Measurements from ENCODE around the gene VAMP8.

Gene VAMP8

DNA sequence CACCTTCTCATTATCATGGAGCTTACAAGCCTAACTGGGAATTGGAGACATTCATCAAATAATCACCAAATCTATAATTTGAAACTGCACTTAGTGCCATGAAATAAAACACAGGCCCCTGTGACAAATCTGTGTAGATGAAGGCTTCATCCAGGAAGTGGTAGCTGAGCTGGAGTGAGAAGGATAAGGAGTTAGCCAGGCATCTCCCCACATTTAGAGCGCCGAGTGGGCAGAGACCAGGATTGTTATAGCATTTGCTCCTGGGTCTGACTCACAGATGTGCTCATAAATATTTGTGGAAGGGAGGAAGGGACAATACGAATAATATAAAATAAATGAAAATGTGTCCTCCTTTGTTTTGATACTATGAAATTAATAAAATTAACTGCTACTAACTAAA is 40.9 kb upstream of the VAMP8 start:
- TF ChIP-seq, protein P1, sequence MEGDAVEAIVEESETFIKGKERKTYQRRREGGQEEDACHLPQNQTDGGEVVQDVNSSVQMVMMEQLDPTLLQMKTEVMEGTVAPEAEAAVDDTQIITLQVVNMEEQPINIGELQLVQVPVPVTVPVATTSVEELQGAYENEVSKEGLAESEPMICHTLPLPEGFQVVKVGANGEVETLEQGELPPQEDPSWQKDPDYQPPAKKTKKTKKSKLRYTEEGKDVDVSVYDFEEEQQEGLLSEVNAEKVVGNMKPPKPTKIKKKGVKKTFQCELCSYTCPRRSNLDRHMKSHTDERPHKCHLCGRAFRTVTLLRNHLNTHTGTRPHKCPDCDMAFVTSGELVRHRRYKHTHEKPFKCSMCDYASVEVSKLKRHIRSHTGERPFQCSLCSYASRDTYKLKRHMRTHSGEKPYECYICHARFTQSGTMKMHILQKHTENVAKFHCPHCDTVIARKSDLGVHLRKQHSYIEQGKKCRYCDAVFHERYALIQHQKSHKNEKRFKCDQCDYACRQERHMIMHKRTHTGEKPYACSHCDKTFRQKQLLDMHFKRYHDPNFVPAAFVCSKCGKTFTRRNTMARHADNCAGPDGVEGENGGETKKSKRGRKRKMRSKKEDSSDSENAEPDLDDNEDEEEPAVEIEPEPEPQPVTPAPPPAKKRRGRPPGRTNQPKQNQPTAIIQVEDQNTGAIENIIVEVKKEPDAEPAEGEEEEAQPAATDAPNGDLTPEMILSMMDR (IDR thresholded peaks at IDR 0.05; ENCODE audit: insufficient read depth, low read depth, low read length, missing control alignments), result no peak
- DNase-seq (ENCODE audit: low read depth), result peak; percentile 49
- H3K4me3 ChIP-seq (ENCODE audit: low read length), result no peak overlapping the region

DNA sequence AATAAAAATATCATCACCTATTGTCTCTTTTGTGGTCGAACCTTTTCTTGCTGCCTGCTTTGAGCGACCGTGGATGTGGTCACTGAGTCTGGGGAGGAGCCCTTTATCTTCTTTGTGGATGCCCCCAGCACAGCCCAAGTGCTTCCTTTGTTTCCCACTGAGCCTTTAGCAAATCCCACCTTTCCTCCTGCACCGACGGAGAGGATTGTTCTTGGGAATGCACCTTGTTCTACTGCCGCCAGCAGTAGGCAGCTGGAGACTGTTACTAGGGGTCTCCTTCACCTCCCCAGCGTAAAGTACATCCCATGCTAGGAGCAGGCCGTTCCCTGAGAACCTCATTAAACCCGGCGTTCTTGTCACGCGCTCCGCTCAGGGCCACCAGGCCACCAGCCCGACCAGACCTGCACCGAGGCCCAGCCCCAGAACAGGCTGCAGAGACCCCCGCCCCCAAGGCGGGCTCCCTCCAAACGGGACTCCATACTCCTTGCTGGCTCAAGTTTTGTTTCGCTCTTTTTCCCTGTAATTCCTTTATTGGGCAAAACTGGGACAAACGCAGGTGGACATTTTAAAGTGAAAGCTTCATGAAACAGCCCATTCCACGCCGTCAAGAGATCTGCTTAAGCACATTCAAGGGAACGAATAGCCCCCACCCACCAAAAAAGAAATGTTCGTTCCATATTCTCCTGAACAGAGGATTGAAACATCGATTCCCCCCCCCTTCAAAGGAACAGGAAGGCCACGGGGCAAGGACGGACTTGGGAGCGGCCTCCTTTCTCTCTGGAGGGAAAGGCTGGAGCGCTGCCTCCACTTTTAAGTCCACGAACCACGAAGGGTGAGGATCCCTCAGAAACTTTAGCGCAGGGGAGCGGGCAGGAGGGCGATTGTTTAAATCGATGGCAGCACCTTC is 39.5 kb upstream of the VAMP8 start:
- peak; percentile 46 for DNase-seq (ENCODE audit: low read depth)
- TF ChIP-seq, protein P1 (IDR thresholded peaks at IDR 0.05; ENCODE audit: insufficient read depth, low read depth, low read length, missing control alignments), result no peak
- peak overlapping the region; percentile 69 for H3K4me3 ChIP-seq (ENCODE audit: low read length)

DNA sequence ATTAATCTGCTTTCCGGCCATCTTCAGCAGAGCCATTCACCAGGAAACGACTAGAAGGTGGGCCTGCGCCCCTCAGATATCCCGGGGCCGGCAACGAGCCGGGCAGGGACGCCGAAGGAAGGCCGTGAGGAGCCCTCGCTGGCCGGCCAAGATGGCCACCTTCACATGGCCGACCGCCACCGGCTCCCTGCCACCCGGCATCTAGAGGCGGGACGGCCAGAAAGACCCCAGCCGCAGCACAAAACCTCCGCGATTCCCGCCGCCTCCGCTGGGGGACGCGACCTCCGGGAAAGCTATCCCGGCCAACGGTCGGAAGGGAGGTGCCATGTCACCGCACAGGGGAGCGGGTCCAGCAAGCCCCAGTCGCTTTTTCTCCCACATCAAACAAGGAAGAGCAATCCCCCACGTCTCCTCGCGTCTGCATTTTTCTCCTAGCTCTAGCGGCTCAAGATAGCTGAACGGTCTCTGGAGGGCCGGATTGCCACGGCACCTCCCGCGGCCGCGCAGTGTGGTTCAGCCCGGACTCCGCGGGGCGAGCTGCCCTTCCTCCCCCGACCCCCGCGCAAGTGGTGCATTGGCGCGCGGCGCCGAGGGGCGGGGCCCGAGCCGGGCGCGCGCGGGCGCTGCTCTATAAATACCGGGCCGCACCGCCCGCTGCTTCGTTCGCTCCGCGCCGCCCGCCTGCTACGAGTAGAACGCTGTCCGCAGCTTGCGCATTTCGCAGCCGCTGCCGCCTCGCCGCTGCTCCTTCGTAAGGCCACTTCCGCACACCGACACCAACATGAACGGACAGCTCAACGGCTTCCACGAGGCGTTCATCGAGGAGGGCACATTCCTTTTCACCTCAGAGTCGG is 38.7 kb upstream of the VAMP8 start, which contains the start of gene MAT2A:
MAT2A (plus strand) TSS at position 662 of the 854 bp plus-strand sequence; CDS start at position 782, 120 bp downstream.
- TF ChIP-seq, protein P1 (IDR thresholded peaks at IDR 0.05; ENCODE audit: insufficient read depth, low read depth, low read length, missing control alignments), result peak; percentile 32
- peak within 1 kb of the TSS; percentile 69 for H3K4me3 ChIP-seq (ENCODE audit: low read length)
- peak; percentile 75 for DNase-seq (ENCODE audit: low read depth)

DNA sequence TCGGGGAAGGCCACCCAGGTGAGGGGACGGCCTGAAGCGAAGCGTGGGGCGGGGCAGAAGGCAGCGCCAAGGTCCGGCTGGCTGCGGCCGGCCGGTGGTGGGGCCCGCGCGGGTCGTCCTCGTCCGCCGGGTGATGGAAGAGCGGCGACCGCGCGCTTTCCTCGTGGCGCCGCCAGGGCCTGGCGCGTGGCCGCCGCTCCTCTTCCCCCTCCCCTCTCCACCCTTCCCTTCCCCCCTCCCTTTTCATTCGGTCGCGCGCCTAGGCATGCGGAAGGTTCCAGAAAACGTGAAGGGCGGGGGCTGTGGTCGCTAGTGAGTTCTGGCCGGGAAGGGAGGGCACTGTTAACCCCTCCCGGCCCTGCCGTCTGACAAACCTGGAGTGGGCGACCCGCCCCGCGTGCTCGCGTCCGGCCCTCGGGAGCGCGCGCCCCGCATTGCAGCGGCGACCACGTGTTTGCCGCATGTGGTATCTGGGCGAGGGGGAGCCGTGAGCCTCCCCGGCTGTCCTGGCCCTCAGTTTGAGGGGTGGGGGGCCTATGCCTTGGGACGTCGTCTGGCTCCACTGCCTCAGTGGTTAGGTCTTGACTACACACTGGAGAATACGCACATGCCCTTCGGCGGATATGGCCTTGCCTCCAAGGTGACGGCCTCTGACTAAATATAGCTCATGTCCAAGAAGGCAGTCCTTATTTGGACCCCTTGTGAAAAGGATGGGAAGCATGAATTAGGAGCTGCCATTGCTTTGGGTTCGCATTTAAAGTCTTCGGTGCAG is 37.8 kb upstream of the VAMP8 start:
- peak; percentile 56 for DNase-seq (ENCODE audit: low read depth)
- TF ChIP-seq, protein P1 (IDR thresholded peaks at IDR 0.05; ENCODE audit: insufficient read depth, low read depth, low read length, missing control alignments), result no peak
- peak overlapping the region; percentile 69 for H3K4me3 ChIP-seq (ENCODE audit: low read length)

DNA sequence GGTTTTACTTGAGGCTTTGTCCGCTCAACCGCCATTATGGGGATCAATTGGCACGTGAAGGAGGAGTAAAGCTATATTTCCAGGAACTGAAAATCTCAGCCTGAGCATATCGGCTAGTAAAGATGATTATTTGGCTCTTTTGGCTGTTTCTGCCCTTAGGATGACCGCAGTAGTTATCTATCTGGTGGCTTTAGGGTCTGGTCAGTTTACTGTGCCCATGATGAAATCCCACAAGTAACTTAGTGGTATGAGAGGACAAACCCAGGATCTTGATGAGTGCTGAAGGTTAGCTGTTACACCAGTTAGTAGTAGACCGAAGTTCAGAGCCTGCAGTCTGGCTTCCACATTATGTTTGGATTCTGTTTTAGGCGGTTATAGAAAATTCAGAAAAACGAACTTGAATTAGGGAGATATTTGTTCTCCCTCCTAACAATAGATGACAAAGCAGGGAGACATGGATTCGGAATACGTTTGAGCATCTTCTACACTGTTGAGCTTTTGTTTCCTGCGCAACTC is 37.2 kb upstream of the VAMP8 start:
- peak overlapping the region; percentile 69 for H3K4me3 ChIP-seq (ENCODE audit: low read length)
- DNase-seq (ENCODE audit: low read depth), result no peak
- TF ChIP-seq, protein P1 (IDR thresholded peaks at IDR 0.05; ENCODE audit: insufficient read depth, low read depth, low read length, missing control alignments), result no peak

DNA sequence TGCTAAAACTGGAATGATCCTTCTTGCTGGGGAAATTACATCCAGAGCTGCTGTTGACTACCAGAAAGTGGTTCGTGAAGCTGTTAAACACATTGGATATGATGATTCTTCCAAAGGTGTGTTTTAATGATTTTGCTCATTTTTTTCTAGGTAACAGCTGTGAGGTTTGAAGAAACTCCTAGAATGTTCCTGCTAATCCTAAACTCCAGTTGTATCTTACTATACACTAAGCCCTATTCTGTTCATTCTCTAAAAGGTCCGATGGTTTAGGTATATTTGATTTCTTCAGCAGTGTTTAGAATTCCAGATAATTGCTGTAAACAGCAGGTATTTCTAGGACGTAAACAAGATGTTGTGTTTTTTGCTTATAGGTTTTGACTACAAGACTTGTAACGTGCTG is 36.1 kb upstream of the VAMP8 start:
- TF ChIP-seq, protein P1 (IDR thresholded peaks at IDR 0.05; ENCODE audit: insufficient read depth, low read depth, low read length, missing control alignments), result no peak
- DNase-seq (ENCODE audit: low read depth), result no peak
- peak overlapping the region; percentile 69 for H3K4me3 ChIP-seq (ENCODE audit: low read length)

All from epithelial cell of esophagus (primary cell).